ENCODE measurements around the gene TTC33.

The TTC33 gene

GRCh38 chr5:40575921-40576320, 179.8 kb downstream of the TTC33 start:
- Histone ChIP-seq H3K4me1 (no peaks in the 10 kb centered on the region), H3K27me3 (no peaks in the 10 kb centered on the region), H3K4me3 (no peak overlapping the region), H3K27ac (no peak overlapping the region), H3K36me3 (no peaks in the 10 kb centered on the region), H3K9me3 (no peaks in the 10 kb centered on the region)
- intact Hi-C loops (cut with DNase I; ENCODE audit: low total_unique reads) = no loop called here
- DNase-seq = no peak
- no peak for TF ChIP-seq CTCF (IDR thresholded peaks at IDR 0.05)

- H3K27ac ChIP-seq = no peak overlapping the region
- no peaks in the 10 kb centered on the region for H3K36me3 ChIP-seq
- no peaks in the 10 kb centered on the region for H3K4me1 ChIP-seq
- no peaks in the 10 kb centered on the region for H3K27me3 ChIP-seq
- intact Hi-C loops (cut with DNase I; ENCODE audit: low total_unique reads) = no loop called here
- H3K4me3 ChIP-seq = no peak overlapping the region
- no peaks in the 10 kb centered on the region for H3K9me3 ChIP-seq
- TF ChIP-seq CTCF (IDR thresholded peaks at IDR 0.05) = no peak
- no peak for DNase-seq
Observed at GRCh38 chr5:40575411-40575810, 180.3 kb downstream of the TTC33 start.

GRCh38 chr5:40572937-40573336, 182.8 kb downstream of the TTC33 start:
- Histone ChIP-seq H3K9me3 (no peaks in the 10 kb centered on the region), H3K4me1 (no peaks in the 10 kb centered on the region), H3K27ac (no peak overlapping the region), H3K27me3 (no peaks in the 10 kb centered on the region), H3K36me3 (no peaks in the 10 kb centered on the region), H3K4me3 (no peak overlapping the region)
- intact Hi-C loops (cut with DNase I; ENCODE audit: low total_unique reads) = no loop called here
- no peak for TF ChIP-seq CTCF (IDR thresholded peaks at IDR 0.05)
- no peak for DNase-seq

GRCh38 chr5:40572391-40572790, 183.4 kb downstream of the TTC33 start:
- Histone ChIP-seq H3K27ac (no peak overlapping the region), H3K36me3 (no peaks in the 10 kb centered on the region), H3K9me3 (no peaks in the 10 kb centered on the region), H3K4me3 (no peak overlapping the region), H3K4me1 (no peaks in the 10 kb centered on the region), H3K27me3 (no peaks in the 10 kb centered on the region)
- no peak for DNase-seq
- TF ChIP-seq CTCF (IDR thresholded peaks at IDR 0.05) = no peak
- intact Hi-C loops (cut with DNase I; ENCODE audit: low total_unique reads) = no loop called here

GRCh38 chr5:40571729-40572128, 184.0 kb downstream of the TTC33 start:
- Histone ChIP-seq H3K9me3 (no peaks in the 10 kb centered on the region), H3K27ac (no peak overlapping the region), H3K4me1 (no peaks in the 10 kb centered on the region), H3K36me3 (no peaks in the 10 kb centered on the region), H3K4me3 (no peak overlapping the region), H3K27me3 (no peaks in the 10 kb centered on the region)
- no peak for TF ChIP-seq CTCF (IDR thresholded peaks at IDR 0.05)
- DNase-seq = no peak
- intact Hi-C loops (cut with DNase I; ENCODE audit: low total_unique reads) = no loop called here

- no peak for DNase-seq
- no peak overlapping the region for H3K4me3 ChIP-seq
- TF ChIP-seq CTCF (IDR thresholded peaks at IDR 0.05) = no peak
- no peaks in the 10 kb centered on the region for H3K36me3 ChIP-seq
- no peak overlapping the region for H3K27ac ChIP-seq
- intact Hi-C loops (cut with DNase I; ENCODE audit: low total_unique reads) = no loop called here
- H3K27me3 ChIP-seq = no peaks in the 10 kb centered on the region
- no peaks in the 10 kb centered on the region for H3K9me3 ChIP-seq
- H3K4me1 ChIP-seq = no peaks in the 10 kb centered on the region
Observed at GRCh38 chr5:40570408-40571129, 185.2 kb downstream of the TTC33 start.

All from tibial artery (tissue), 4 donors.